ENCODE results near the gene CTDP1. TPM values are rescaled to one million over a fixed set of nuclear protein-coding genes. Genes with fewer than 3 reads are reported as not detected.

CTDP1 gene
- total and polyA plus RNA-seq, 2 experiments from 2014 or later, result 20.4 to 20.6 TPM

DNA sequence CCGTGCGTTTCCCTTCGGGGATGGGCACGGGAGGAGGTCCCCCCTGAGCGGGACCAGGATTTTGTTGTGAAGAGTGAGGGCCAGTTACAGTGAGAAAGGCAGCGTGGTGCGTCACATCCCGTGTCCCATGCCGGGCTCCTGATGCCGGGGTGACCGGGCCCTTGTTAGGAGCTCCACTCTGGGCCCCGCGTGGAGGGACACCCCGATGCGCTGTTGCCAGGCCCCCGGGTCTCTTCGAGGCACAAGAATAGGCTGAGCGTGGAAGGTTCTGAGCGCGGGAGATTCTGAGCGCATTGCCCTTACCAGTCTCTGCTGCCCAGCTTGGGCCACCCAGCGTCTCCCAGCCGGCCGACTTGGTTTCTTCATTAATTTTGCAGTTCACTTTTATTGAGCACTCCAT lies 17.6 kb downstream of the CTDP1 start:
- peaks cover 19% of the 10 kb centered on the region for H3K79me2 ChIP-seq

DNA sequence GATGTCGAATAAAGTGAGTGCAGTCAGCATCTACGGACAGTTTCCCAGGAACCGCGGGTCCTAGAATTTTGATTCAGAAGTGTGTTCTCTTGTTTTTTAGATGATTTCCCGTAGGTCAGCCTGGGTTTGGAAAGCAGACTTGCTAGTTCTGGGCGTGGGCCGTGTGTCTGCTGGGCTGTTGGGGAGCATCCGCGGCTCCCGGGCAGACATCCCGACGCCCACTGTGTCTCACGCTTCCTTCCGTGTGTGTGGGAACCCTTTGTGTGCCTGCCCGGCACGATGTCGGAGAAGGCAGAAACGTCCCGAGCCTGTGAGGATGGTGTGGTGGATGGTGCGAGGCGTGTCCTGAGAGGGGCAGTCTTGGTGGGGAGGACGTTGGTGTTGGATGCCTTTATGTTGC lies 18.4 kb downstream of the CTDP1 start:
- 98% methylated on average over 22 of the region's 22 CpGs for WGBS (ENCODE audit: low lambda C conversion rate, missing lambda C conversion rate)

More for the DNA sequence above, 17.6 kb downstream of the CTDP1 start:
- H3K9me3 ChIP-seq (ENCODE audit: low read depth), result no peaks in the 10 kb centered on the region
- TF ChIP-seq EZH2 (IDR thresholded peaks at IDR 0.05; ENCODE audit: borderline replicate concordance) (no peak), EZH2phosphoT487 (IDR thresholded peaks at IDR 0.05; ENCODE audit: low read depth, severe bottlenecking, unreplicated experiment) (no peak)
- TF ChIP-seq, protein P1, sequence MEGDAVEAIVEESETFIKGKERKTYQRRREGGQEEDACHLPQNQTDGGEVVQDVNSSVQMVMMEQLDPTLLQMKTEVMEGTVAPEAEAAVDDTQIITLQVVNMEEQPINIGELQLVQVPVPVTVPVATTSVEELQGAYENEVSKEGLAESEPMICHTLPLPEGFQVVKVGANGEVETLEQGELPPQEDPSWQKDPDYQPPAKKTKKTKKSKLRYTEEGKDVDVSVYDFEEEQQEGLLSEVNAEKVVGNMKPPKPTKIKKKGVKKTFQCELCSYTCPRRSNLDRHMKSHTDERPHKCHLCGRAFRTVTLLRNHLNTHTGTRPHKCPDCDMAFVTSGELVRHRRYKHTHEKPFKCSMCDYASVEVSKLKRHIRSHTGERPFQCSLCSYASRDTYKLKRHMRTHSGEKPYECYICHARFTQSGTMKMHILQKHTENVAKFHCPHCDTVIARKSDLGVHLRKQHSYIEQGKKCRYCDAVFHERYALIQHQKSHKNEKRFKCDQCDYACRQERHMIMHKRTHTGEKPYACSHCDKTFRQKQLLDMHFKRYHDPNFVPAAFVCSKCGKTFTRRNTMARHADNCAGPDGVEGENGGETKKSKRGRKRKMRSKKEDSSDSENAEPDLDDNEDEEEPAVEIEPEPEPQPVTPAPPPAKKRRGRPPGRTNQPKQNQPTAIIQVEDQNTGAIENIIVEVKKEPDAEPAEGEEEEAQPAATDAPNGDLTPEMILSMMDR (IDR thresholded peaks at IDR 0.05; ENCODE audit: poor library complexity), result no peak
- DNase-seq (ENCODE audit: low spot score), result no peak
- 95% methylated on average over 24 of the region's 24 CpGs for WGBS (ENCODE audit: low lambda C conversion rate, missing lambda C conversion rate)
- peaks cover 10% of the 10 kb centered on the region for H3K4me1 ChIP-seq (ENCODE audit: insufficient read depth)
- H3K36me3 ChIP-seq (replicated peaks; ENCODE audit: insufficient read depth, low read depth), result no peaks in the 10 kb centered on the region
- no peaks in the 10 kb centered on the region for H3K27me3 ChIP-seq
- no peak overlapping the region for H2AFZ ChIP-seq
- H3K4me3 ChIP-seq, result no peak overlapping the region
- peaks cover 15% of the 10 kb centered on the region for H4K20me1 ChIP-seq (ENCODE audit: insufficient read depth, poor library complexity, severe bottlenecking)
- no peak overlapping the region for H3K4me2 ChIP-seq
- H3K27ac ChIP-seq, result no peak overlapping the region
- no peaks in the 10 kb centered on the region for H3K9me2 ChIP-seq (replicated peaks; ENCODE audit: insufficient read depth)

DNA sequence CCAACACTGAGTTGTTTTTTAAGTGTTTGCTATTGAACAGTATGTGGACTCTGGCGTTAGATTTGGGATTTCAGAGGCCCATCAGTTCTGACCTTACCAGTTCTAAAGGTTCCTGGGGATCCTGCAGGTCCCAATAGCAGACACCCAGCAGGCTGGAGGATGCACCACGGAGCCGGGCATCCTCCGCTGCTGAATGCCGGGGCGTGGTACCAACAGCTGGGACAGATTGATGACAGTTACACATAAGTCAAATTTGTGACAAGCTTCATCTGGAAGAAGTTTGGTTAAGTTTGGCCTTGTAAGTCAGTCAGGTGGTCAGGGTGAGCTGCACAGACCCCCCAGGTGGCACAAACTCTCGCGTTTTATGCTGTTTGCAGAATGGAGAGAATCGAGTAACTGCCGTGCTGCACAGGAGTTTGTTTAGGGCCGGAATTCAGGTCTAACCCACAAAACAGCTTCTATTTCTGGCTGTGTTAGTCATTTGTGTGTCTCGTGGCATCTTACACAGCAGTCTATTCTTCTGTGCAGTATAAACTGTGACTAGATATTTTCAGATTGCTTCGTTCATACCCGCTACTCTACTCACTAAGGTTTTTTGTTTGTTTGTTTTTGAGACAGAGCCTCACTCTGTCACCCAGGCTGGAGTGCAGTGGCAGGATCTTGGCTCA lies 19.2 kb downstream of the CTDP1 start:
- H2AFZ ChIP-seq, result no peak overlapping the region
- H3K4me3 ChIP-seq, result no peak overlapping the region
- H3K9me2 ChIP-seq (replicated peaks; ENCODE audit: insufficient read depth), result no peaks in the 10 kb centered on the region
- H3K9me3 ChIP-seq (ENCODE audit: low read depth), result no peaks in the 10 kb centered on the region
- H3K36me3 ChIP-seq (replicated peaks; ENCODE audit: insufficient read depth, low read depth), result no peaks in the 10 kb centered on the region
- H4K20me1 ChIP-seq (ENCODE audit: insufficient read depth, poor library complexity, severe bottlenecking), result peaks cover 9% of the 10 kb centered on the region
- H3K4me2 ChIP-seq, result no peak overlapping the region
- 96% methylated on average over 14 of the region's 14 CpGs for WGBS (ENCODE audit: low lambda C conversion rate, missing lambda C conversion rate)
- no peak overlapping the region for H3K27ac ChIP-seq
- TF ChIP-seq EZH2 (IDR thresholded peaks at IDR 0.05; ENCODE audit: borderline replicate concordance) (no peak), EZH2phosphoT487 (IDR thresholded peaks at IDR 0.05; ENCODE audit: low read depth, severe bottlenecking, unreplicated experiment) (no peak)
- TF ChIP-seq, protein P1 (IDR thresholded peaks at IDR 0.05; ENCODE audit: poor library complexity), result no peak
- DNase-seq (ENCODE audit: low spot score), result no peak
- H3K4me1 ChIP-seq (ENCODE audit: insufficient read depth), result peaks cover 10% of the 10 kb centered on the region
- H3K27me3 ChIP-seq, result no peaks in the 10 kb centered on the region
- peaks cover 4% of the 10 kb centered on the region for H3K79me2 ChIP-seq

More for the DNA sequence above, 18.4 kb downstream of the CTDP1 start:
- H3K27ac ChIP-seq, result no peak overlapping the region
- peaks cover 15% of the 10 kb centered on the region for H4K20me1 ChIP-seq (ENCODE audit: insufficient read depth, poor library complexity, severe bottlenecking)
- no peak overlapping the region for H2AFZ ChIP-seq
- peaks cover 10% of the 10 kb centered on the region for H3K4me1 ChIP-seq (ENCODE audit: insufficient read depth)
- H3K9me2 ChIP-seq (replicated peaks; ENCODE audit: insufficient read depth), result no peaks in the 10 kb centered on the region
- no peak for DNase-seq (ENCODE audit: low spot score)
- H3K4me2 ChIP-seq, result no peak overlapping the region
- no peaks in the 10 kb centered on the region for H3K27me3 ChIP-seq
- no peaks in the 10 kb centered on the region for H3K9me3 ChIP-seq (ENCODE audit: low read depth)
- H3K36me3 ChIP-seq (replicated peaks; ENCODE audit: insufficient read depth, low read depth), result no peaks in the 10 kb centered on the region
- TF ChIP-seq EZH2 (IDR thresholded peaks at IDR 0.05; ENCODE audit: borderline replicate concordance), result no peak
- H3K79me2 ChIP-seq, result peaks cover 11% of the 10 kb centered on the region
- no peak overlapping the region for H3K4me3 ChIP-seq

DNA sequence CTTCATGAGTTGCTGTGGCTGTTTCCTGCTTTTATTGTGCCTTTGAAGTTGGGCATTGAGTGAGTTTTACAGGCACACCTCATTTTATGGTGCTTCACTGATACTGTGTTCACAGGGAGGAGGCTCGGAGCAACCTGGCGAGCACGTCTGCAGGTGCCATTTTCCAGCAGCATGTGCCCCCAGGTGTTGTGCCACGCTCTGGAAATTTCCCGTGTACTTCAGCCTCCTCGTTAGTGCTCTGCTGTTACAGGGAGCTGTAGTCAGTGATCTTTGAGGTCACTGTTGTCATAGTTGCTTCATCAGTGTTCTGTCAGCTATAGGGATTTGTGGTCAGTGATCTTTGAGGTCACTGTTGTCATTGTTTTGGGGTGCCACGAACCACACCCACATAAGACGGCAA lies 20.1 kb downstream of the CTDP1 start:
- Histone ChIP-seq H3K36me3 (replicated peaks; ENCODE audit: insufficient read depth, low read depth) (no peaks in the 10 kb centered on the region), H3K9me2 (replicated peaks; ENCODE audit: insufficient read depth) (no peaks in the 10 kb centered on the region), H3K4me1 (ENCODE audit: insufficient read depth) (peaks cover 6% of the 10 kb centered on the region), H3K4me3 (no peak overlapping the region), H2AFZ (no peak overlapping the region), H3K79me2 (peaks cover 2% of the 10 kb centered on the region), H3K27ac (no peak overlapping the region), H3K4me2 (no peak overlapping the region), H3K9me3 (ENCODE audit: low read depth) (no peaks in the 10 kb centered on the region), H4K20me1 (ENCODE audit: insufficient read depth, poor library complexity, severe bottlenecking) (peaks cover 5% of the 10 kb centered on the region), H3K27me3 (no peaks in the 10 kb centered on the region)
- TF ChIP-seq, protein P1 (IDR thresholded peaks at IDR 0.05; ENCODE audit: poor library complexity), result no peak
- TF ChIP-seq EZH2phosphoT487 (IDR thresholded peaks at IDR 0.05; ENCODE audit: low read depth, severe bottlenecking, unreplicated experiment) (no peak), EZH2 (IDR thresholded peaks at IDR 0.05; ENCODE audit: borderline replicate concordance) (no peak)
- 92% methylated on average over 8 of the region's 8 CpGs for whole genome bisulfite sequencing (ENCODE audit: low lambda C conversion rate, missing lambda C conversion rate)
- DNase-seq (ENCODE audit: low spot score), result no peak

Measured in hepatocyte (in vitro differentiated cells).